DOHH2 (cell line): ENCODE results near the gene ALPK1.

Experiments used
- H3F3A ChIP-seq: fragments of 200-600 bp; sonication (generic), shearing (Covaris generic); 2 replicates; pipeline ENCODE4 v1.6.0; 2016; ENCODE audit warnings: antibody characterized with exemption, mild to moderate bottlenecking; ENCODE audit not compliant: control insufficient read depth, insufficient read depth
- H3K27ac ChIP-seq: fragments of 200-600 bp; sonication (generic); 2 replicates; pipeline ENCODE4 v1.5.1; 2014; ENCODE audit warnings: low read depth, mild to moderate bottlenecking, low read length, moderate library complexity
- H3K27me3 ChIP-seq: fragments of 200-600 bp; sonication (generic); 2 replicates; pipeline ENCODE4 v1.6.1; 2014; ENCODE audit warnings: mild to moderate bottlenecking, low read length, mixed read lengths; ENCODE audit not compliant: control insufficient read depth
- H3K36me3 ChIP-seq: fragments of 200-600 bp; sonication (generic); 2 replicates; pipeline ENCODE4 v1.6.1; 2014; ENCODE audit warnings: mild to moderate bottlenecking, low read length, moderate library complexity, mixed read lengths; ENCODE audit not compliant: control insufficient read depth
- H3K4me1 ChIP-seq: fragments of 200-600 bp; sonication (generic); 2 replicates; pipeline ENCODE4 v1.6.1; 2014; ENCODE audit warnings: mild to moderate bottlenecking, low read length, mixed read lengths; ENCODE audit not compliant: control insufficient read depth
- H3K4me2 ChIP-seq: fragments of 200-600 bp; sonication (generic); 2 replicates; pipeline ENCODE4 v1.6.0; 2014; ENCODE audit warnings: mild to moderate bottlenecking, low read length, moderate library complexity
- H3K4me3 ChIP-seq: fragments of 200-600 bp; sonication (generic); 2 replicates; pipeline ENCODE4 v1.5.1; 2014; ENCODE audit warnings: mild to moderate bottlenecking, low read length, mixed read lengths
- H3K79me2 ChIP-seq: fragments of 200-600 bp; sonication (generic); 2 replicates; pipeline ENCODE4 v1.6.1; 2014; ENCODE audit warnings: mild to moderate bottlenecking, low read length, mixed read lengths; ENCODE audit not compliant: control insufficient read depth
- H3K9me2 ChIP-seq: fragments of 200-600 bp; sonication (generic); replicated peaks from 2 replicates; pipeline ENCODE4 v1.6.1; 2014; ENCODE audit warnings: mild to moderate bottlenecking, low read length, mixed read lengths; ENCODE audit not compliant: control insufficient read depth
- H3K9me3 ChIP-seq: fragments of 200-600 bp; sonication (generic); 2 replicates; pipeline ENCODE4 v1.6.1; 2014; ENCODE audit warnings: antibody characterized with exemption, low read length, mixed read lengths; ENCODE audit not compliant: control insufficient read depth, insufficient read depth
- H4K20me1 ChIP-seq: fragments of 200-600 bp; sonication (generic); 2 replicates; pipeline ENCODE4 v1.6.0; 2014; ENCODE audit warnings: low read depth, mild to moderate bottlenecking, antibody characterized with exemption, low read length, moderate library complexity; ENCODE audit not compliant: control insufficient read depth, insufficient read depth
- CTCF ChIP-seq: fragments of 200-600 bp; sonication (generic); IDR thresholded peaks from one replicate; pipeline ENCODE4 v1.5.1; 2014; ENCODE audit warnings: antibody characterized with exemption, mild to moderate bottlenecking, low read depth, low read length; ENCODE audit not compliant: poor library complexity, severe bottlenecking
- EZH2phosphoT487 ChIP-seq: fragments of 200-600 bp; sonication (generic); IDR thresholded peaks from 2 replicates; pipeline ENCODE4 v1.6.1; 2017; ENCODE audit warnings: borderline replicate concordance, mild to moderate bottlenecking, antibody characterized with exemption, low read length, moderate library complexity, mixed read lengths

The ALPK1 gene

GRCh38 chr4:112284166-112284565, 13.0 kb upstream of the ALPK1 start:
- Histone ChIP-seq H3K27me3 (no peaks in the 10 kb centered on the region), H4K20me1 (peaks cover 11% of the 10 kb centered on the region; the same call in 1 of the 2 replicates), H3K4me1 (peaks cover 81% of the 10 kb centered on the region), H3K36me3 (peaks cover 77% of the 10 kb centered on the region), H3K9me2 (no peaks in the 10 kb centered on the region), H3K9me3 (peaks cover 28% of the 10 kb centered on the region), H3K4me3 (peak overlapping the region; percentile 100), H3K79me2 (peaks cover 82% of the 10 kb centered on the region), H3K4me2 (peak overlapping the region; percentile 87), H3K27ac (peak overlapping the region; percentile 100), H3F3A (peaks cover 52% of the 10 kb centered on the region)
- TF ChIP-seq EZH2phosphoT487, result no peak
- TF ChIP-seq CTCF, result no peak

DNA sequence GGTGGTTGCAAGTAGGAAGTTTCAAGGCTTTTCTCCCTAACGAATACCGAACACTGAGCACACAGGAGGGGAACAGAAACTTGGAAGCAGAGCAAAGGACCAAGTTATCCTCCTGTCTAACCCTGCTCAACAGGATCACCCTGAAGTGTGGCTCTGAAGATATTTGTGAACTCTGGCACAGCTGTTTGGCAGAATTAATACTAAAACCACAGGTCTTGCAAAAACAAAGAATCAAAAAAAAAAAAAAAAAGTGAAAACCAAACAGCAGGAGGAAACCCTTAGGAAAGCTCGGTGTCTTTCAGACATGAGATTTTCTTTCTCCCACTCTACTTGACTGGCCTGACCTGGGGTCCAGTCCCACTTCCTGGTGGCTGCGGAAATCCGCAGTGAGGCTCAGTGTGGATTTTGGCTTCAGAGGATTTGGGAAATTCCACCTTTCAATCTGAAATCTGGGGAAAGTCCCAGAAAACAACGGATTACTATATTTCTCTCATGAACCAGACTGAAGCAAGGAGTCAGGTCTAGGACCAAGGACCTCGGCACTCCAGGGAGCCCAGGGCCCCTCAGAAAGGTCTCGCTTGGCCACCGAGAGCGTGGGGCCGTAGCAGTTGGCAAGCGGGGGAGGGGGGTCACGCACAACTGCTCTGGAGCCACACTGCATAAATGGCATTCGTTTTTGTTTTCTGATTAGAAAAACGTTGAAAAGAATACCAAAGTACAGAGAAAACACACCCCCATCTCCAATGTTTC, 12.3 kb upstream of the ALPK1 start:
- Histone ChIP-seq H3K4me3 (peak overlapping the region; percentile 100), H3K79me2 (peaks cover 75% of the 10 kb centered on the region), H4K20me1 (peaks cover 11% of the 10 kb centered on the region; the same call in 1 of the 2 replicates), H3K4me1 (peaks cover 81% of the 10 kb centered on the region), H3K27me3 (no peaks in the 10 kb centered on the region), H3K9me2 (no peaks in the 10 kb centered on the region), H3K27ac (peak overlapping the region; percentile 100), H3K36me3 (peaks cover 74% of the 10 kb centered on the region), H3F3A (peaks cover 52% of the 10 kb centered on the region), H3K9me3 (peaks cover 28% of the 10 kb centered on the region), H3K4me2 (peak overlapping the region; percentile 87)
- TF ChIP-seq EZH2phosphoT487, result no peak
- TF ChIP-seq CTCF, result no peak

GRCh38 chr4:112287258-112287989, 9.7 kb upstream of the ALPK1 start:
- H3K27me3 ChIP-seq, result no peaks in the 10 kb centered on the region
- H3K79me2 ChIP-seq, result peaks cover 49% of the 10 kb centered on the region
- peak overlapping the region; percentile 80 for H3K4me3 ChIP-seq
- peaks cover 3% of the 10 kb centered on the region; the same call in 1 of the 2 replicates for H4K20me1 ChIP-seq
- peaks cover 19% of the 10 kb centered on the region for H3K9me3 ChIP-seq
- peaks cover 69% of the 10 kb centered on the region for H3K4me1 ChIP-seq
- H3K9me2 ChIP-seq, result no peaks in the 10 kb centered on the region
- no peak for TF ChIP-seq CTCF
- no peak for TF ChIP-seq EZH2phosphoT487
- H3K36me3 ChIP-seq, result peaks cover 54% of the 10 kb centered on the region
- H3F3A ChIP-seq, result peaks cover 59% of the 10 kb centered on the region
- H3K27ac ChIP-seq, result peak overlapping the region; percentile 100
- peak overlapping the region; percentile 87 for H3K4me2 ChIP-seq
